GM23248 (cell line): ENCODE data around the gene FAM131C.

Experiments
- EZH2 ChIP-seq: fragments of 200-600 bp; sonication (generic); IDR thresholded peaks from 2 replicates; pipeline ENCODE4 v1.6.1; 2018; ENCODE audit warnings: antibody characterized with exemption, mild to moderate bottlenecking; ENCODE audit not compliant: insufficient read depth, poor library complexity, severe bottlenecking
- EZH2phosphoT487 ChIP-seq: fragments of 200-600 bp; sonication (generic); IDR thresholded peaks from 2 replicates; pipeline ENCODE4 v1.6.1; 2018; ENCODE audit warnings: antibody characterized with exemption, moderate library complexity, mild to moderate bottlenecking, low read depth; ENCODE audit not compliant: insufficient read depth

DNA sequence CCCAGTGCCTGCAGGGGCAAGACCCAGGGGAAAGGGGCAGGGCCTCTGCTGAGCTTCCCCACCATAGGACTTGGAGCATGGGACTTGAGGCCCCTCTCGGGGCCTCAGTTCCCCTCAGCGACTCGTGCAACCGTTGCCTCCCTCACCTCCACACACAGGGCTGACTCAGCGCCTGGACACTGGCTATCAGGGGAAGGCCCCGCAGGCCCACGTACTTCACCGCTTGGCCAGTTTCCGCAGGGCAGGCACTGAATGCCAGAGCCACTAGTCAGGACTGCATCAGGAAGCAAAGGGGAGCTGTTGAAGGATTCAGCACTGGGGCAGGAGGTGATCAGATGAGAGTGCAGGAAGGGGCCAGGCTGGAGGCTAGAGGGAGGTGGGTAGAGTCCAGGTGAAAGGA, 15.5 kb upstream of the FAM131C start:
- TF ChIP-seq EZH2 (no peak), EZH2phosphoT487 (no peak)
